HG03103 (cell line): Measurements from ENCODE around the gene PLEKHJ1.

Experiments used
- ATAC-seq: cut with Tn5 transposase; IDR thresholded peaks from one replicate; pipeline ENCODE4 v1.9.1; 2021; ENCODE audit warnings: low read depth; ENCODE audit not compliant: unreplicated experiment

The PLEKHJ1 gene

DNA sequence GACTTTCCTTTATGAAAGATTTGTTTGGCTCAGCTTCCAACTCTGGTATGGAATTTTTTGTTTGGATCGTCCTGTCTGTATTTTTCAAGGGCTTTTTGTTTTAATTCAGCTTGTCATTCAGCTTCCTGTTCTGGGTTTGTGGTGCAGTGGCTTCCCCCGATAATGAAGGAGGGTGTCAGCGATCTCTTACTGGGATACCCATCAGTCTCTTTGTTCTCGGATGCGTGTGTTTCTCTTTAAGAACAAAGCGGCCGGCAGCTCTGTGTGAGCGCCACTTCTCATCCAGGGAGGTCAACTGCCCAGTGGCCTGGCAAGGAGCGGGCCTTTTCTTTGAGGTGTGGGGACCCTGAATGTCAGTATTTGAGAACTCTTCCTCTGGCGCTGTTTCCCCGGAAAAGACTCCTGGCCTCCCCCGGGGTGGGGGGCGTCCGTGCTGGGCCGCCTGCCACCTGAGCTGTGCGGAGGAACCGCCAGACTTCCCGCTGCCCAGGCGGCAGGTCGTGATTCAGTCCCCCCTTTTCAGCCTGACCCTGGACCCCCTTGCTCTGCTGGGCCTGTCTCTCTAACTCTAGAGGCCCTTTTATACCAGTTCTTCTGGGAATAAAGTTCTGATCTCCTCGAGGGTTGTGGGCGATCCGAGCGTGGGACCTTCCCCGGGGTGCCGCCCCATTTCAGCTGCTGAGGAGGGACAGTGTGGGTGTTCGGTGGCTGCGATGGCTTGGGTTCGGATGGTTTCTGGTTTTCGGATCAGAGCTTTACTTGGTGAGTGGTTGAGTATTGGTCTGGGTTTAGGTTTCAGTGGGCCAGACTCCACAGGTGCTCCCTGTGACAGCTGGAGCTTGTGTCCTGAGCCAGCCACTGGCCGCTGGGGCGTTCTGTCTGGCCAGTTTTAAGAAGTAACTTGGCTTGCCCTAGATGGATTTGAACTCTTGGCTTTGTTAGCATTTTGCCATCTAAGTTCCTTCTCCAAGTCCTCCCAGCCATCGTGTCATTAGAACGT, 3.9 kb upstream of the PLEKHJ1 start:
- no peak for ATAC-seq

DNA sequence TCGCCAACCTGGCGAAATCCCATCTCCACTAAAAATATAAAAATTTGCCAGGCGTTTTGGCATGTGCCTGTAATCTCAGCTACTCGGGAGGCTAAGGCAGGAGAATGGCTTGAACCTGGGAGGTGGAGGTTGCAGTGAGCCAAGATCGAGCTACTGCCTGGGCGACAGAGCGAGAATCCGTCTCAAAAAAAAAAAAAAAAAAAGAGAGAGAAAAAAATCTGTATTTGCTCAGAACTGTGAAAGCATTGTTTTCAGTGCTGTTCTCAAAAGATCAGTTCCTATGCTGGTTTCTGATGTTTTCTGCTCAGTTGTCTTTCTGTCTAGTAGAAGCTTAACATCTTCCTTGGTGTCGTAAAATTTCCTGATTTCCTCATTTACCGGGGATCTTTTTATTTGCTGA, 3.0 kb upstream of the PLEKHJ1 start:
- ATAC-seq, result no peak

DNA sequence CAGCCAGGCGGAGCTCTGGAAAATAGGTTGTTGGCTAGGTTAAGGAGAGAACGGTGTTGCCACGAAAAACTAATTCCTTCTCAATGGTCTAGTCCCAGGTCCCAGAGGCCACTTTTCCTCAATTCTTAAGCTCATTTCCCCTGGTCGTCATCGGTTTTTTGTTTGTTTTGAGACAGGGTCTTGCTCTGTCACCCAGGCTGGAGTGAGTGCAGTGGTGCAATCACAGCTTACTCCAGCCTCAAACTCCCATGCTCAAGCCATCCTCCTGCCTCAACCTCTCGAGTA, 1.7 kb upstream of the PLEKHJ1 start:
- ATAC-seq, result no peak

DNA sequence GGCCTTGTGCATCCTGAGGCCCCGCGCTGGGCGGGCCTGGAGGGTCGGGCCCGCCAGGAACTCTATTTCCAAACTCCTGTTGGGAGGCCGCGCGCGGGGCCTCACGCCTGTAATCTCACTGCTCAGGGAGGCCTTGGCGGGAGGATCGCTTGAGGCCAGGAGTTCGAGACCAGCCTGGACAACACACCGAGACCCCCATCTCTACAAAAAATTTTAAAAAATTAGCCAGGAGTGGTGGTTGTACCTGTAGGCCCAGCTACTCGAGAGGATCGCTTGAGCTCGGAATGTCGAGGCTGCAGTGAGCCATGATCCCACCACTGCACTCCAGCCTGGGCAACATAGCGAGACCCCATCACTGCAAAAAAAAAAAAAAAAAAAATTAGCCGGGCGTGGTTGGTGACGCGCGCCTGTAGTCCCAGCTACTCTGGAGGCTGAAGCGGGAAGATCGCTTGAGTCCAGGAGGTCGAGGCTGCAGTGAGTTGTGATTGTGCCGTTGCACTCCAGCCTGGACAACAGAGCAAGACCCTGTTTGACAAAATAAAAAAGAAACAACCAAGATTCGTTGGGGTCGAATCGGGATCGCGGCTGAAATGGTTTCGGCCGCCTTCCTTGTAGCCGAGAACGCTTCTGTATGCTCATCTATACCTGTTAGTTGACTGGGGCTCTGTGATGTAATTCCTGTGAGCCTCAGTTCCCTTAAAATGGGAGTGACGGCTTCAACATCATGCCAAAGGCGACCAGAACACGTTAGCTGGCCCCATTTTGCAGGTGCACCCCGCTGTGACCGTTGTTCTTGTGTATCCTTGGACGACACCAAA, 1.1 kb upstream of the PLEKHJ1 start:
- no peak for ATAC-seq

DNA sequence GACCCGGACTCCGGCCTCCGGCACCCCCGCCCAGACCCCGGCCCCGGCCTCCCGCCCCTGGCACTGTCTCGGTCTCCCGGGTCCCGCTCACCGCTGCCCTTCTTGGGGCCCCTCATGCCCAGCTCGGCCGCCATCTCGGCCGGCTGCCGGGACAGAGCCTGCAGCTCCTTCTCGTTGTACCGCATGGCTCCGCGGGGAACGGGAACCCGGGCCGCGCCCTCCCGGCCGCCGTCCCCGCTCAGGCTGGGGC, 140 bp downstream of the PLEKHJ1 start:
- peak; percentile 12 for ATAC-seq

DNA sequence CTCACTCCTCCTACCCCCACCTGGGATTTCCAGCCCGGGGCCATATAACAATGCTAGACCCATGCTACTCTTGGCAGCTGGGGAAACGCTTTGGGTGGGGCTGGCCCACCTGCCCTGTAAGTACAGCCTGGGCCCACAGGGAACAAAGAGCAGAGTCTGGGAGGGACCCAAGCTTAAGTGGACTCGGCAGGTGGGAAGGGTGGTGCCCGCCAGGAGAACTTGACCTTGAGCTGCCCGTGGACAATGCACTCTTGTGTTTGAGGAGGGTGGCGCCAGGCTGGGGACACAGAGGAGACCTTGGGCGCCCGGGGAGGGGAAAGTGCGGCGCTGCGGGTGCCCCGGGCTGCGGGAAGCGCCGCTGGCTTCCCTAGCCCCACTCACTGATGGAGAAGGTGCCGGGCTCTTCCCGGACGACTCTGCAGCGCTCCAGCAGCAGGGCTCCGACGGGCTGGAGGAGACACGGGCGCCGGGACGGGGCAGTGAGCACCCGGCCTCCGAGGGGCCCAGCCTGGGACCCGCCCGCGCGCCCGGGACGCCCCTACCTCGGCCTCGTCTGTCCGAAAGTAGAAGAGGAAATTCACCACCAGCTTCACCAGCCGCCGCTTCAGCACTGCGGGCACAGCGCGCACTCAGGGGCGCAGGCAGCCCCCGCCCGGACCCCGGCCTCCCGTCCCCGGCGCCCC, 607 bp downstream of the PLEKHJ1 start:
- ATAC-seq, result no peak

DNA sequence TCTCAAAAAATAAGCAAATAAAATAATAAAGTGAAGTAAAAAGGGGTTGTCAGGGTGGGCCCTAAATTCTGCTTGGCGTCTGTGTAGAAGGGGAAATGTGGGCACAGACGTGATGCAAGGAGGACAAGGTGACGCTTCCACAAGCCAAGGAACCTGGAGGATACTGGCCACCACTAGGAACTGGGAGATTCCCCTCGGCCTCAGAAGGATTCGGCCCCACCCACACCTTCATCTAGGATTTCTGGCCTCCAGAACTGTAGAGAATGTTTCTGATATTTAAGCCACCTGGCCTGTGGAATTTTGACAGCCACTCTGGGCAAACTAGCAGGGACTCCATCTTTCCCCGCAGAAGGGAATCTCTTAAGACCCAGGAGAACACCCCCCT, 1.1 kb downstream of the PLEKHJ1 start:
- no peak for ATAC-seq

DNA sequence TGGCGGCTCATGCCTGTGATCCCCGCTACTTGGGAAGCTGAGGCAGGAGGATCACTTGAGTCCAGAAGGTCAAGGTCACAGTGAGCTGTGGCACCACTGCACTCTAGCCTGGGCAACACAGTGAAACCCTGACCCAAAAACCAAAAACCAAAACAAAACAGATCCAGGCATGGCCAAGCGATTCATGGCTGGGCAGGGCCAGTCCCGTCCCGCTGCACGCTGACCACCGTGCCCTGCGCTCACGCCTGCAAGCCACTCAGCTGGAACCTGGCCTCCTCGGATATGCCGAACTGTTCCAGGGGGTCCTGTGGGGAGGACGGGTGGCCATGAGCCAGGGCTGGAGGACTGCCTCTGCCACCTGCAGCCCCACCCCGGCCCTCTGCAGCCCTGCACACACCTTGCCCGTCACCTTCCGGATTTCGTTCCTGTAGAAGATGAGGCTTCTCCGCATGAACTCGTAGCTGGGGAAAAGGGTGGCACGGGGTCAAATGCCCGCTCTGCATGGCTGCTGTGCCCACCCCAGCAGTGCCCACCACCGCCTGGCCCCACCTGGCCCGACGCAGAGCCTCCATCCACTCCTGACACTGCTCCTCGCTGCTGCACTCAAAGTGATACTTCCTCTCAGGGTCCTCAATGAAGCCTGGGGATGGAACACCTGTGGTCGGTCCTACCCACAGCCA, 2.4 kb downstream of the PLEKHJ1 start:
- ATAC-seq, result no peak

DNA sequence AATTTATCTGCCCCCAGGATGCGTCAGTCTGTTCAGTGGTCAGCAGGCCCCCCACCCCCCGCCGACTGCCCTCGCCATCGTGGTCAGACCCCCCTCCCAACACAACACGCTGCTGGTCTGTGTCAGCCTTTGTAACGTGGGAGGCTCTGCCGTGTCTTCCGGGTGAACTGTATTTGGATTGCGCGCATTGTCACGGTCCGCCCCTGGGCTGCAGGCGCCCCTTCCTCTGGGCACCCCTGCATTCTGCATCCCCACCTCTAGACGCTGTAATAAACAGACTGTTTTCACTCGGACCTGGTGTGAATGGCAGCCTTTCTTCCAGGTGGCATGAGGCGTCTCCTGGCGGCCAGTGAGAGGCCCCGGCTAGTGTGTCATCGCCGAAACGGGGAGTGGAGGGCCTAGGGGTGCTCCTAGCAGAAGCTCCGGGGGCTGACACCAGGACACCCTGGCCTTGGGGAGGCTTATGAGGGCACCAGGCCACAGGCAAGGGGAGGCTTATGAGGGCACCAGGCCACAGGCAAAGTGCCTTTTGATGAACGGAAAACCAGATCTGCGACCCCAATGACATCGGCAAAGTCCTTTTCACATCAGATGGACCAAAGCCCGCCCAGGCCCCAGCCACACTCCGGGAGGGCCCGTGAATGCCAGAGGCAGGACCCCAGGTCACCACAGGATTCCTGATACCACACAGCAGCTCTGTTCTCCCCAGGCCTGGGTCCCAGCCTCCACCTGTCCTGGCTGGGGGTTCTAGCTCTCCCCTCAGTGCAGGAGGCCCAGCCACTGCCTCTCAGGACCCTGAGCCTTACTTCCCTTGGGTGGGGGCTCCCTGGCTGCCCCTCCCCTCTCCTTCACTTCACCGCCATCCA, 3.6 kb downstream of the PLEKHJ1 start:
- no peak for ATAC-seq

DNA sequence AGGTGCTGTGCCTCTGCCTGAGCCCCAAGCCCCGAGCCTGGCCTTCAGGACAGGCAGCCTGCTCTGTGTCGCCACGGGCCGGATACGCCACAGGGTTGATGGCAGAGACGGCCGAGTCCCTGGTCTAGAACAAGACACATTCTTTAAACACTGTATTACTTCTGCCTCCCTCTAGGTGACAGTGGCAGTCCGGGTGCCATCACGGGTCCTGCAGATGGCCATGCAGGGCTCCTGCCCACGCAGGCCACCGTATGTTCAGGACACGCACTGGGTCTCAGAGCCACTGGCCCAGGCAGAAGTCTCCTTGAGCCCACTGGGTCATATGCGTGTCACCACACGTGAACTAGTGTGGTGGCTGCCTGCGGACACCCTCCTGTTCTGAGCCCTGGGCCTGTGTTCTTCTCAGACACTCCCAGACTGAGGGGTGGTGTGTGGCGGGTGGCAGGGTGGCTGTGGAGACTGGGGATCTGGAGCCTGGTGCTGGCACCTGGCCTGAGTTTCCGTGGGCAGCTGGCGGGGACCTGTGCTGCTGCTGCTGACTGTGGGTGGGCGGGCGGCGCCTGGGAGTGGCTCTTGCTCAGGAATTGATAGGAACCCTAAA, 4.4 kb downstream of the PLEKHJ1 start:
- ATAC-seq, result no peak

DNA sequence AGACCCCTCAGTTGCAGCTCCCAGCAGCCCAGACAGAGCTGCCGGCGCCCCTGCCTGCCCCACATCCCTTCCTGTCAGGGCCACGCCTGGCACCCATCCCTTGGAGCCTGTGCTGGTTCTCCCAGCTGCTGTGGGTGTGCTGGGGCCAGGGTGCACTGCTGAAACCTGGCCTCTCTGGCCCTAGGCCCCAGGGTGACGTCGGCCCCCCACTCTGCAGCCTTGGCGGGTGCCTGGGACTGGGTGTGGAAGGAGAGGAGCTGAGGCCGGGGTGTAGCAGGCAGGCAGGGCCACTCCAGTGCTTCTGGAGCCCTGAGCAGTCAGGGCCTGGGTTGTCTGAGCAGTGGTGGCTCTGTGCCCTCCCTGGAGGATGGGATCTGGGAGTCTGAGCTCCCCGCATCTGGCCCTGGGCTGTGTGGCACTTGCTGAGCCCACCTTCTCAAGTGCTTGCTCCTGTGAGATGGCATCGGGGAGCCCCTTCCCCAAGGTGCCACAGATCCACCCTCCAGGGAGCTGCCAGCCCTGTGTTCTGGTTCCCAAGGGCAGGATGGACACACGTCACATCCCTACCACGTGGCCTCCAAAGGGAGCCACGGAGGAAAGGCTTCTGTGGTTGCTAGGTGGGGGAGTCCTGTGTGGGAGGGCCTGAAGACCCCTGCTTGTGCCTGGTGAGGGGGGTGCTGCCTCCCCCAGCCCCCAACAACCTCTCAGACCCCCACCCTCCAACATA, 5.2 kb downstream of the PLEKHJ1 start:
- ATAC-seq, result no peak

DNA sequence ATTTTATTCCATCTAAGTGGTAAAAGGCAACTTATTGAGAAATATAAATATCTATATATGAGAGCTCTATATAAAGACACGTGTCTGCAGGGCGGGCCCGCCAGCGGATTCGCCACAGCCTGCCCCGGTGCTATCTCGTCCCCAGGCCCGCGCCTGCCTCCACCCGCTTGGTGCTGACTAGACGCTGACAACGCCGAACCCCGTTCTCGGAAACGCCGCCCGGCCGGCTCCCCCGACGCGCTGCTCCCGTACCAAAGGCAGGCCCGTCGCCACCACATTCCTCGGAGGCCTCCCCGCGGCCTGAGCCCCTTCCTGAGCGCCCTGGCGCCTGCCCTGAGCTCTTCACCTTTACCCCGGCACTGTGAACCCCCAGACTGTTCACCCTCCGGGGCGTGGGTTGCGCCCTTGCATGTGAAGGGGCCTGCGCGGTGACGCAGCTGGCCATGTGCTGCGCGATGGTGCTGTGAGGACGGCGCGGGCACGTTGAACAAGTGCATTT, 6.0 kb downstream of the PLEKHJ1 start:
- no peak for ATAC-seq

DNA sequence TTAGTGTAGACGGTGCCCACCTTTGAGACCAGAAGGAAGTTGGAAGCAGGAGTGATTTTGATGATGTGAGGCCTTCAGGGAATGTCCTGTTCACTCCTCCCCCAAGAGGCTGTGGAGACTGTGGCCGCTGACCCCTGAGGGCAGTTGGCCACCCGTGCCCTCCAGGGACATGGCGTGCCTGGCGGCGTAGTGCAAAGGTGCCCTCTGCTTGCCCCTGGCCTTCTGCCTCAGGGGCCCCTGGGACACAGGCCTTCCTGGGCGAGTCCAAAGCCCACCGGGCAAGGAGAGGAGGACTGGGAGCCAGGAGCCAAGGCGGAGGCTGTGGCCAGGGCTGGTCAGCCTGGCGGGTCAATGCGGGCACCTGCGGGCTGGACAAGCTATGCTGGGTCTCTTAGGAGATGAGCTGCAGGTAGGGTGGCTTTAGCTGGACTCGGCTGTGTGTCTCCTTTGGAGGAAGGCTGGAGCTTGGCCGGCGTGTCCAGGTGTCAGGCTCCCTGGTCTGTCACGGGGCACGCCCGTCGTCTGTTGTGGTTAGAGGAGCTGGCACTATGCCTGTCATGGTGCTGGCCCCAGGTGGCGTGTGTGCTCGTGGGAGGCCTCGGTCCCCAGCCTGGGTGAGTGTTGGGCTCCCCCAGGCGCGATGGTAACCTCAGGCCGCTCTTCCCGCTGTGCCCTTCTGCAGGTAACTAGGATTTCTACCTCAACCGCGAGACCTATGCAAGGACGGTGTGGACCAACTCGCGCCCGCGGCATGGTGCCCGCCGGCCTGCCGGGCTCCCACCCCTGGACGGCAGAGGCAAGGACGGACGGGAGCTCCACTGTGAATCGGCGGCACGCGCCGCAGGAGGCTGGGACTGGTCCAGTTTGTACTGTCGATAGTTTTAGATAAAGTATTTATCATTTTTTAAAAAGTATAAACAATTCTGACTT, 6.8 kb downstream of the PLEKHJ1 start:
- ATAC-seq, result no peak

DNA sequence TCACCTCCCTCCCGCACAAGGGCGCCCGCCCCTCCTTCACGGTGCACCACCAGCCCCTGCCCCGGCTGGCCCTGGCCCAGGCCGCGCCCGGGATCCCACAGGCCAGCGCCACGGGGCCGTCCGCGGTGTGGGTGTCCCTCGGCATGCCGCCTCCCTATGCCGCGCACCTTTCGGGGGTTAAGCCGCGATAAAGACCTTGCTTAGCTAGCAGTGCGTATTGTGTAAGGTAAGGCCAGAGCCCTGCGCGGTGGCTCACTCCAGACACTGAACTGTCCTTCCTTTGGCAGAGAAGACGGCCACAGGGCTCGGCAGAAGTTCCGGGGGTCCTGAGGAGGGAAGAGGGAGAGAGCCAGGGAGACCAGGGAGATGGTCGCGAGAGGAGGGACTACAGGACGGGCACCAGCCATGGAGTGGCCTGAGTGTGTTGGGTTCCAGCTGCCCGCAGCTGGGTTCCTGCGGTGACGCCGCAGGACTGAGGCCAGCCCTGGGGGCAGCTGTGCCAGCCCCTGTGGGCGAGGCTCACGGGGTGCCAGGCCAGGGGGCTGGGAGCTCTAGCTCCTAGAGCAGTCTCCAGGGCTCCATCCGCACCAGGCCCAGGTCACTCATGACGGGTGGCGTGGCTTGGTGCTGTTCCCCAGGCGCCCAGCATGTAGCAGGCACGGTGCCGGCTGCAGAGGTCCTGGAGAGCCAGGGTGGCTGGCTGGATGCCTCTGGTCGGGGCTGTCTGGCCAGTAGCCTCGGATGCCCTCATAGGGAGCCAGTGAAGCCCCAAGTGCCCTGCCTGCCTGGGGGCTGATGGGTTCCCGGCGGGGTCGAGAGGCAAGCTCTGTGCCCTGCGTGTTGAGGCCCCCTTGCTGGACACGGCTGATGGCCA, 7.7 kb downstream of the PLEKHJ1 start:
- no peak for ATAC-seq

DNA sequence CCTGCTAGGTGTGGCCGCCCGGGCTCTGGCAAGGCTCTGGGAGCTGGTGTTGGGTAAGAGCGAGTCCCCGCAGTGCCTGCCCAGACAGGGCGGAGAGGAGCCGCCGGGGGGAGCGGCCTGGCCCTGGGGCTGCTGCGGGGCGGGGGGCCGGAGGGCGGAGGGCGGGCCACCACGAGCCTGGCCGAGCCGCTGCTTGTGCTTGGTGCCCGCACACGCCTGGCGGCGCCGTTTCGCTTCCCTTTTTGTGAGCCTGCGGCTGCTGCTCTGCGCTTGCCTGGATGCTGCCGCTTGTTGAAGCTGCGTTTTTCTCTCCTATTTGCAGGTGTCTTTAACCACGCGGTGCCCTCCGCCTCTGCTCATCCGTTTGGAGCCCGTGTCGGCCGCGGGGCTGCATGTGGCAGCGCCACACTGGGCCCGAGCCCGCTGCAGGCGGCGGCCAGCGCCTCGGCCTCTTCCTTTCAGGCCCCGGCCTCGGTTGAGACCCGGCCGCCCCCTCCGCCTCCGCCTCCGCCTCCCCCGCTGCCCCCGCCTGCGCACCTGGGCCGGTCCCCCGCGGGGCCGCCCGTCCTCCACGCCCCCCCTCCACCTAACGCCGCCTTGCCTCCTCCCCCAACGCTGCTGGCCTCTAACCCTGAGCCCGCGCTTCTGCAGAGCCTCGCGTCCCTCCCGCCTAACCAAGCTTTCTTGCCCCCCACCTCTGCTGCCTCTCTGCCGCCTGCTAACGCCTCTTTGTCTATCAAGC, 8.5 kb downstream of the PLEKHJ1 start:
- ATAC-seq, result no peak

DNA sequence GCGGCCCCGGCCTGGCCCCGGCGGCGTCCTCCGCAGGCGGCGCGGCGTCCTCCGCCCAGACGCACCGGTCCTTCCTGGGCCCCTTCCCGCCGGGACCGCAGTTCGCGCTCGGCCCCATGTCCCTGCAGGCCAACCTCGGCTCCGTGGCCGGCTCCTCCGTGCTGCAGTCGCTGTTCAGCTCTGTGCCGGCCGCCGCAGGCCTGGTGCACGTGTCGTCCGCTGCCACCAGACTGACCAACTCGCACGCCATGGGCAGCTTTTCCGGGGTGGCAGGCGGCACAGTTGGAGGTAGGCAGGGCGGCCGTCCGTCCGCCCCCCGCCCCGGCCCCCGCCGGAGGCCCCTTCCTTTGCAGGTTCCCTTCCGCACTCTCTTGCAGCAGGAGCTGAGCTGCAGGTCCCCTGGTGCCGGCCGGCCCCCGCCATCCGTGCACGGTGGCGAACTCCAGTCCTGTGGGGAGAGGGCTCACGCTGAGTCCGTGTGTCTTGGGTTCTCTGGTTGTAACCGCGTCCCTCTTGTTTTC, 9.2 kb downstream of the PLEKHJ1 start:
- no peak for ATAC-seq
